Spleen (tissue), 7 donors: ENCODE data around the gene RASSF4.

Experiments
- POLR2A ChIP-seq, 3 donors: fragments of 450-650 bp; IDR thresholded peaks; one replicate each; pipeline ENCODE4 v1.5.1; 2017; ENCODE audit warnings: antibody characterized with exemption in 3 of 3, mild to moderate bottlenecking in 1 of 3
- TF ChIP-seq, protein P1 (sequence below), 11 experiments: fragments of 200-600 bp in 7 of 11; fragments of 450-650 bp in 4 of 11; sonication (generic) in 4 of 11; IDR thresholded peaks in 8 of 11; conservative IDR thresholded peaks in 3 of 11; 1 replicate in 7 of 11; 2 replicates in 4 of 11; pipeline versions ENCODE4 v1.4.0 to v1.8.0; 2016 to 2021; ENCODE audit warnings: antibody characterized with exemption in 11 of 11, inconsistent platforms in 4 of 11, mild to moderate bottlenecking in 1 of 11
- donor health status: DM: no; HTN: no; CAD: no; lungs with moderate emphysema.
- donor health status: DM: no; HTN: no; CAD: no.
- donor health status: DM: no; HTN: no; CAD: no.

DNA sequence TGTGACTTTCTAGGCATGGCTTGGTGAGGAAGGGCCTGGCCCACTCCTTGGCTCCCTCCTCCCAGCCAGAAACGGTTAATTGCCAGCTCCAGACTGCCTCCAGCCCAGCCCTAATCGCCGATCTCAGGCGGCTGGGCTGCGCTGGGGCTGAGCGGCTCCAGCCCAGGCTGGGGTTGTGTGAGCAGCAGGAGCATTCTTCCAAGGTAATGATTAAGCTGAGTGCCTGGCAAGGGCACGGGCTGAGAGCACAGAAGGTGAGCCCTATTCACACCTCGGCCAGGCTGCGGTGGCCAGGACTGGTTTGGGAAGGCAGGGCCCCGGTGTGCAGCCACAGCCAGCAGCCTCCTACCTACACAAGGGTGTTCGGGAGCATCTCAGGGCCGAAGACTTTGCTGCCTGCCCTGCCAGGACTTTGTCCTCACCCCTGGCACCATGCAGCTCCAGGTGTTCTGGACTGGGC is 48.5 kb upstream of the RASSF4 start, which contains the start of gene TMEM72:
- TF ChIP-seq, protein P1, sequence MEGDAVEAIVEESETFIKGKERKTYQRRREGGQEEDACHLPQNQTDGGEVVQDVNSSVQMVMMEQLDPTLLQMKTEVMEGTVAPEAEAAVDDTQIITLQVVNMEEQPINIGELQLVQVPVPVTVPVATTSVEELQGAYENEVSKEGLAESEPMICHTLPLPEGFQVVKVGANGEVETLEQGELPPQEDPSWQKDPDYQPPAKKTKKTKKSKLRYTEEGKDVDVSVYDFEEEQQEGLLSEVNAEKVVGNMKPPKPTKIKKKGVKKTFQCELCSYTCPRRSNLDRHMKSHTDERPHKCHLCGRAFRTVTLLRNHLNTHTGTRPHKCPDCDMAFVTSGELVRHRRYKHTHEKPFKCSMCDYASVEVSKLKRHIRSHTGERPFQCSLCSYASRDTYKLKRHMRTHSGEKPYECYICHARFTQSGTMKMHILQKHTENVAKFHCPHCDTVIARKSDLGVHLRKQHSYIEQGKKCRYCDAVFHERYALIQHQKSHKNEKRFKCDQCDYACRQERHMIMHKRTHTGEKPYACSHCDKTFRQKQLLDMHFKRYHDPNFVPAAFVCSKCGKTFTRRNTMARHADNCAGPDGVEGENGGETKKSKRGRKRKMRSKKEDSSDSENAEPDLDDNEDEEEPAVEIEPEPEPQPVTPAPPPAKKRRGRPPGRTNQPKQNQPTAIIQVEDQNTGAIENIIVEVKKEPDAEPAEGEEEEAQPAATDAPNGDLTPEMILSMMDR (IDR thresholded peaks at IDR 0.05 in 8 of 11, conservative IDR thresholded peaks at IDR 0.05 in 3 of 11) = no peak
- no peak for TF ChIP-seq POLR2A (IDR thresholded peaks at IDR 0.05)
